Dermis blood vessel endothelial cell (primary cell): ENCODE data around the gene PSME3IP1. TPM values are rescaled to one million over a fixed set of nuclear protein-coding genes. Genes with fewer than 3 reads are reported as not detected.
A peak's percentile ranks its signal among the peaks of the same experiment; 100 is the strongest.
"Not testable (repeated sequence)": the region's sequence is repeated elsewhere in the genome, so short reads cannot be mapped to it uniquely, and the experiment has no call there.

ENCODE experiments used
- DNase-seq: peaks from one replicate; pipeline ENCODE4 v3.0.0; 2010
- total RNA-seq: library from RNA; depleted of rRNA; stranded (reverse); fragments of >200 nt; gene quantifications from 2 replicates; pipeline ENCODE4 v1.2.3, GENCODE V29; 2014

PSME3IP1 gene, protein sequence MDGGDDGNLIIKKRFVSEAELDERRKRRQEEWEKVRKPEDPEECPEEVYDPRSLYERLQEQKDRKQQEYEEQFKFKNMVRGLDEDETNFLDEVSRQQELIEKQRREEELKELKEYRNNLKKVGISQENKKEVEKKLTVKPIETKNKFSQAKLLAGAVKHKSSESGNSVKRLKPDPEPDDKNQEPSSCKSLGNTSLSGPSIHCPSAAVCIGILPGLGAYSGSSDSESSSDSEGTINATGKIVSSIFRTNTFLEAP
- 87.3 and 89.0 TPM in 2 replicates for total RNA-seq

DNA sequence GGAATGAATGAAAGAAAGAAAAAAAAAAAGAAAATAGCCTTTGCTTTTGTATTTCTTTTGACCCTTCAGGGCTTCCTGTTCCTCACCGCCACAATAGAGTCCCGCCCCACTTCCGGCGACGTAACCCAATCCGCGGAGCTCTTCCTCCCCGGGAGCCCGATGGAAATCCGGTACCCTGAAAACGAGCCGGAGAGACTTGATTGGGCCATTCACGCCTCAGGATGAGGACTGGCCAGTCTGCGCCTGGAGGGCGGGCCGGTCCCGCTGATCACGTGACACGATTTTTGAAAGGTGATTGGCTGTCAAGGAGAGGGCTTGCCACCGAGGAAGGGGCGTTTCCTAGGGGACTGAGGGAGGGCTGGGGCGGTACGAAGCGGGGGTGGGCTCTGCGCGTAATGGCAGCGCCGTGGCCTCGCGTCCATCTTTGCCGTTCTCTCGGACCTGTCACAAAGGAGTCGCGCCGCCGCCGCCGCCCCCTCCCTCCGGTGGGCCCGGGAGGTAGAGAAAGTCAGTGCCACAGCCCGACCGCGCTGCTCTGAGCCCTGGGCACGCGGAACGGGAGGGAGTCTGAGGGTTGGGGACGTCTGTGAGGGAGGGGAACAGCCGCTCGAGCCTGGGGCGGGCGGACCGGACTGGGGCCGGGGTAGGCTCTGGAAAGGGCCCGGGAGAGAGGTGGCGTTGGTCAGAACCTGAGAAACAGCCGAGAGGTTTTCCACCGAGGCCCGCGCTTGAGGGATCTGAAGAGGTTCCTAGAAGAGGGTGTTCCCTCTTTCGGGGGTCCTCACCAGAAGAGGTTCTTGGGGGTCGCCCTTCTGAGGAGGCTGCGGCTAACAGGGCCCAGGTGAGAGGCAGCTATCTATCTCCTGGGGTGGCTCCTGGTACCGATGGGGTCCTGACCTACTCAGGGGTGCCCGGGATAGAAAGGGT is at the start of gene PSME3IP1, which contains the start of gene RSPRY1:
PSME3IP1 (minus strand) TSS at position 95 of the 927 bp plus-strand sequence. CDS start 12,185 bp downstream, outside the sequence.
RSPRY1 (plus strand) TSS at position 385 of the 927 bp plus-strand sequence. CDS start 18,330 bp downstream, outside the sequence.
- peak; percentile 100 for DNase-seq

DNA sequence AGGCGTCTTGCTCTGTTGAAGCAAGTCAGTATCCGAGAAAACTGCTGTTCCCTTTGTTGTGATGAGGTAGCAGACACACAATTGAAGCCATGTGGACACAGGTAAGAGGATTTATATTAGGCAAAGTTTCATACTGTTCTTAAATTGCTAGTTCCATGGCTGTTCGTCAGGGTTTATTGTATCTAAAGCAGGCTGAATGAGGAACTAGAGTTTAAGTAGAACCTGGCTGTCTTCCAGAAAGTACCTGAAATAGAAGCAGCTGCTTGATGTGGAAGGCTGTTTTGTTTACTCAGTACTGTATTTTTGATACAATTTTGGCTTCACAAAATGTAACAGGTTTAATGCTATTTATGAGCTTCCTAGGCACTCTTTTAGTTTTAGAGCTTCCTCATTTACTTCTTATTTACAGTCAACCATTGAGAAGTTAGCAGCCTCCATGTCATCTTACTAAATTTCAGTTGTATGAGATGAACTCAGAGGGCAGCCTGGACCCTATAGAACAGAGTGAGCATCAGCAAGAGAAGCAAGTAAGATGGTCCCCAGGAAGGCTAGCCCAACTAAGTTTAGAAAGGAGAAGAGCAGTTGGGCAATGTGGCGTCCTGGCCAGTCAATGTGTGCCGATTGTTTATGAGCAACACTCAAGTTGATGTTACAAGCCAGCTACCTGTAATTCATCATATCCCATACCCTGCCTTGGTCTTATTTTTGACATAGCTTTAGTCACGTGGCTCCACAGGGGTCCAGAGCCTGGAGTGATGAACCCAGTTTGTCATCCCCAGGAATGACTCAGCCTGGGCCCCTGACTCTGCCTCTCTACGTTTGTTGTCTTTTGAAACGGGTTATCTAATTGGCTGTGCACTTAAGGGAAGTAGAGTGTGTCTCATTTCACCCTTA is 49.5 kb upstream of the PSME3IP1 start:
- no peak for DNase-seq

DNA sequence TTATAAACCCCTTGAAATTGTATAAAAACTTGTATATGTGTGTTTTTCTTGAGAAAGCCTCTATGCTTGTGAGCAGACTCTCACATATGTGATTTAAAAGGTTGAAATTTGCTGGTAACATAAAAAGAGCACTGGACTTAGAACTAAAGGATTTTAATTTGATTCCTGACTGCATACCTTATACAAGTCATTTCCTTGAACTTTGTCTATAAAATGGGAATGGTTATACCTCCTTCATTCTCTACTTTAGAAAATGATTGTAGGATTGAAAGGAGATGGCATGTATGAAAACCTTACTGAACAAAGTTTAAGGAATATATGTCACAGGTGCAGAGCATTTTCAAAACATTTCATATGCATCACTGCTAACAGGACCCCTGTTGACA is 48.9 kb upstream of the PSME3IP1 start:
- DNase-seq, result no peak

DNA sequence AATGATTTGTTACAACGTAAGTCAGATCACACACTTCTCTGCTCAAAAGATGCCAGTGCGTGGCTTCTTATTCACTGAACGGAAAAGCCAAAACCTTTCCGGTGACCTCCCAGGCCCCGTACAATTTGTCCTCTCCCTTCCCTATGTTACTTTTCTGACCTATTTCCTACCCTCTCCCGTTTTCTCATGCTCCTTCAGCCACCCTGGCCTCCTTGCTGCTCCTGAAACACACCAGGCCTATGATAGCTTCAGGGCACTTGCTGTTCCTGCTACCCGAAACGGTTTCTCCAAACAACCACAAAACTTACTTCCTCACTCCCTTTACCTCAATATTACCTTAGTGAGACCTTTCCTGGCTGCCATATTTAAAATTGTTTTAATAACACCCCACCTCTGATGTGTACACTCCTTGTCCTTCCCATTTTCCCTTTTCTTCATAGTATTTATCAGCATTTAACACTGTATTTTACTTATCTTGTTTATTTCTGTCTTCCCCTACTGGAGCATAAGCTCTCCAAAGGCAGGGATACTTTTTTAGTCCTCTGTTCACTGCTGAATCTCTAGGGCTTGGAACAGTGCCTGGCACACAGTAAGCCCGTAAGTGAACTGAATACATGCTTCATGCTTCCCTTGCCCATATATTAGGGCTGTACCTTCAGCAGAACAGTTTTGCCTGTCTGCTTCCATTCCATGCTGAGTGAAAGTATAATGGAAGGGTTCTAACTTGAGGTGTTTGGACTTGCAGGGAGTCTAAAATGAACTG is 48.3 kb upstream of the PSME3IP1 start:
- DNase-seq, result no peak

- no peak for DNase-seq
These were observed 46.0 kb upstream of the PSME3IP1 start for GRCh38 chr16:57231821-57232350.

DNA sequence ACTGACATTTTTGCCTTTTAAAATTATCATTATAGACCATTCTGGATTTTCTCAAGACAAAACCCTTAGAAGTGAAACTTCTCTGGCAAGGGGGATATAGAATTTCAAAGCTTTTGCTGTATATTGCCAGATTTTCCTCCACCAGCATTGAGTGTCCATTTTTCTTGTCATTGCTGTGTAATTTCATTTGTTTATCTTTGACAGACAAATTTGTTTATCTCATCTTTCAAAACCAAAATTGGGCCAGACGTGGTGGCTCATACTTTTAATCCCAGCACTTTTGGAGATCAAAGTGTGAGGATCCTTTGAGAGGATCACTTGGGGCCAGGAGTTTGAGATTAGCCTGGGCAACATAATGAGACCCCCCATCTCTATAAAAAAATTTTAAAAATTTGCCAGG is 43.2 kb upstream of the PSME3IP1 start:
- no peak for DNase-seq

DNA sequence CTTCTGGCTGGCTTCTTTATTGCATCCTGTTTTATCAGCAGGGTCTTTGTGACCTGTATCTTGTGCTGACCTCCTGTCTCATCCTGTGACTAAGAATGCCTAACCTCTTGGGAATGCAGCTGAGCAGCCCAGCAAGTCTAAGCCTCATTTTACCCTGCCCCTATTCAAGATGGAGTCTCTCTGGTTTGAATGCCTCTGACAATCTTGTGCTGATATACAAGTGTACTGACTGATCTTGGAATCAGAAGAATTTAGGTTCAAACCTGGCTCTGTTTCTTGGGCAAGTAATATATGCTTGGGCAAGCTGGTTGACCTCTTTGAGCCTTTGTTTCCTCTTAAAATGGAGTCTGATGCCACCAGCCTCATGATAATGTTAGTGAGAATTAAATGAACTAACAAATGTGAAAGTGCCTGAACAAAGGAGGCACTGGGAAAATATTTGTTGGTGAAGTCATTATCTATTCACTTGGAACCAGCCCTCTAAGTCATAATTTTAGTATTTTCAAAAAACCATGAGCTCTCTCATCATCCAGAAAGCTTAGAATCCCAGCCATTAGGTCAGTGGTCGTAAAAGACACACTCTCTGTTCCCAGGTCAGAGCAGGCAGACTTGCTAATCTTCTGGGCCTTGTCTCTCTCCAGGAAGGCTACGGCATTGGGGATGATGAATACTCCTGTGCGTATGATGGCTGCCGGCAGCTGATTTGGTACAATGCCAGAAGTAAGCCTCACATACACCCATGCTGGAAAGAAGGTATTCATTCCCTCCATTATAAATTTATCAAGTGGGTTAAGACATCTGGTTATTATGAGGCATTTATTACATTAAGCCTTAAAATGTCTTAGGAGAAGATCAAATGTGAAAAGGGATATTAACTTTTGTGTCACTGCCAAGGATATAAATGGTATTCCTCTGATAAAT is 41.1 kb upstream of the PSME3IP1 start:
- DNase-seq, result no peak

- DNase-seq, result no peak
These were observed 40.1 kb upstream of the PSME3IP1 start for GRCh38 chr16:57225978-57226377.

DNA sequence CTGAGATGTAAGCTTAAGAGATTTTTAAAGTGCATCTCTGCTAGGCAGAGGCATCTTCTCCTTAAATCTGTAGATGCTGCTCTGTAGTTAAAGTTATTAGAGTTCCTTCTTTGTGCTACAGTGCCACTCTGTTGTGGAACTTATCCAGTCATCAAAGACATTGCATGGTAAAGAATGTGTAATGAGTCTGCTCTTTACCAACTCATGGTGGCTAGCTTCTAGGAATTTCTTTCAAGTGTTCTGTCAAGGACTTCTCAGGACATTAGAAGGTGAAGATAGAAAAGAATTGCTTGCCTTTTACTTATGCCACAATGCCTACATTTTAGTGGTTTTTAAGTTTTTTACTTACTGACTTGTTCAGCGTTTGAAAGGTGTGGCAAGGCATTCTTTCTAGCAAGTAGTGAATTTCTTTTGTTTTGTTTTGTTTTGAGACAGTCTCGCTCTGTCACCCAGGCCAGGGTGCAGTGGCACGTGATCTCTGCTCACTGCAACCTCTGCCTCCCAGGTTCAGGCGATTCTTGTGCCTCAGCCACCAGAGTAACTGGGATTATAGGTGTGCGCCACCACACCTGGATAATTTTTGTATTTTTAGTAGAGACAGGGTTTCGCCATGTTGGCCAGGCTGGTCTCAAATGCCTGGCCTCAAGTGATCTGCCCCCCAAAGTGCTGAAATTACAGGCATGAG is 39.0 kb upstream of the PSME3IP1 start:
- no peak for DNase-seq

DNA sequence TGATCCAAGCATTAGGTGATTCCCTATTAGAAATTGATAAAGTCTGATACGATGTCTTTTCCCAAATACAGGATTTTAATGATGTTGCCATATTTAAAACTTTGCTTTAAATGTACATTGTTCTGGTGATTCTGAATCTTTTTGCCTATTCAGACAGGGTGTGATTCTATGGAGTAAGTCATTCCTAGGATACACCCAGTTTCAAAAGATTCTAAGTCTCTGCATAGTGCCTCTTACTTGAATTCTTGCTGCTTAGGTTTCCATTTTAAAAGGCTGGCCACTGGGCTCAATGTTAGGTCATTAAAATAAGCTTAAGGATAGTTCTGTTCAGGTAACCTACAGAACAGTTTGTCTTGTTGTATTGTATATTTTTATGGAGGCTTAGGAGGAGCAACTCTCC is 37.2 kb upstream of the PSME3IP1 start:
- no peak for DNase-seq

DNA sequence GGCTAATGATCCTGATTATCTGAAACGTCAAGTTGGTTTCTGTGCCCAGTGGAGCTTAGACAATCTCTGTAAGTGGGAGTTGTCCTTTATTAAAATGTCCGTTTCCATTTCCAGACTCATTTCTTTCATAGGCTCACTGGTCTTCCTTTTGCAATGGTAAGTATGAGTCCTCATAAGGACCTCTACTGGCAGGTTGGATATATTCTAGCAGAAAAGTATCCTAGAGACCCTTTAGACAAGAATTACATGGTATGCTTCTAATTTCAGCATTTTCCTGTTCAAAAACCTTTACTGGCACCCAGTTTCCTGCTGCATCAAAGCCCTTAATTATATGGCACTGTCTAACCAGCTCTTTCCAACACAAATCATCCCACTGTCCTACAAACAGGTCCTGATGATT is 31.1 kb upstream of the PSME3IP1 start:
- DNase-seq, result no peak

DNA sequence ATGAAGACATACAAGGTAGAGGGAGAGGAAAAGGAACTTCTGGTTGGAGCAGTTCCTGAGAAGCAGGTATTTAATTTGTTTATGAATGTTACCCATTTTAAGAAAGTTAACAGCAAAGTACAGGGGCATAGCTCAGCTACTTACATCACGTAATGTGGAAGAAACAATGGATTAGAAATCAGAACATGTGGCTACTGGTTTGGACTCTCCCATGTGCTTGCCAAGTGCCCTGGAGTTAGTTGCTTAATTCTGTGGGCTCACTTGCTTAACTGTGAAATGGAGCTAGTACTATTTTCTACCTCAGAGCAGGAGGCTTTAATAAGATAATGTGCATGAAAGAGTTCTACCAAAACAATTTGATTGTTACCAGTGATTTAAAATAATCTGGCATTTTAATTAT is 27.6 kb upstream of the PSME3IP1 start:
- no peak for DNase-seq

DNA sequence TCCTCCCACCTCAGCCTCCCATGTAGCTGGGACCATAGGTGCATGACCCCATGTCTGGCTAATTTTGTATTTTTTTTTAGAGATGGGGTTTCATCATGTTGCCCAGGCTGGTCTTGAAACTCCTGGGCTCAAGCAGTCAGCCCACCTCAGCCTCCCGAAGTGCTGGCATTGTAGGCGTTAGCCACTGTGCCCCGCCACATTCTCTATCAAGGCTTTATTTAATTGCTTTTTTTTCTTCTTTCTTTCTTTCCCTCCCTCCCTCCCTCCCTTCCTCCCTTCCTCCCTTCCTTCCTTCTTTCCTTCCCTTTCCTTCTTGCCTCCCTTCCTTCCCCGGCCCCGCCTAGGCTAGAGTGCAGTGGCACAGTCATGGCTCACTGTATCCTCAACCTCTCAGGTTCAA is 23.9 kb upstream of the PSME3IP1 start:
- no peak for DNase-seq

- no peak for DNase-seq
These were observed 23.1 kb upstream of the PSME3IP1 start for GRCh38 chr16:57208926-57209325.

GRCh38 chr16:57204675-57205074 is 18.8 kb upstream of the PSME3IP1 start:
- no peak for DNase-seq

- no peak for DNase-seq
These were observed 17.6 kb upstream of the PSME3IP1 start for GRCh38 chr16:57203451-57203850.

GRCh38 chr16:57202095-57202886 is 16.5 kb upstream of the PSME3IP1 start:
- no peak for DNase-seq

- not testable (repeated sequence) for DNase-seq
These were observed 15.1 kb upstream of the PSME3IP1 start for GRCh38 chr16:57200926-57201325.

GRCh38 chr16:57200321-57200720 is 14.5 kb upstream of the PSME3IP1 start:
- DNase-seq, result not testable (repeated sequence)
